OCI-LY1 (cell line): ENCODE results near the gene TBCE.

Experiments used
- H2AFZ ChIP-seq: fragments of 200-600 bp; sonication (generic), shearing (Covaris generic); 2 replicates; pipeline ENCODE4 v1.6.0; 2014; ENCODE audit warnings: antibody characterized with exemption, mild to moderate bottlenecking, low read length
- H3F3A ChIP-seq: fragments of 200-600 bp; sonication (generic), shearing (Covaris generic); 2 replicates; pipeline ENCODE4 v1.6.0; 2014; ENCODE audit warnings: mild to moderate bottlenecking, antibody characterized with exemption, low read length, moderate library complexity; ENCODE audit not compliant: insufficient read depth
- H3K27ac ChIP-seq: fragments of 200-600 bp; sonication (generic); 2 replicates; pipeline ENCODE4 v1.5.1; 2014; ENCODE audit warnings: low read length, mixed run types, mild to moderate bottlenecking, low read depth; ENCODE audit not compliant: poor library complexity, severe bottlenecking
- H3K27me3 ChIP-seq: fragments of 200-600 bp; sonication (generic); 2 replicates; pipeline ENCODE4 v1.6.0; 2014; ENCODE audit warnings: antibody characterized with exemption, mild to moderate bottlenecking, low read length, moderate library complexity; ENCODE audit not compliant: insufficient read depth
- H3K36me3 ChIP-seq: fragments of 200-600 bp; sonication (generic); 2 replicates; pipeline ENCODE4 v1.6.1; 2014; ENCODE audit warnings: mild to moderate bottlenecking, antibody characterized with exemption, low read length, moderate library complexity, mixed read lengths; ENCODE audit not compliant: insufficient read depth
- H3K4me1 ChIP-seq: fragments of 200-600 bp; sonication (generic); 2 replicates; pipeline ENCODE4 v1.5.1; 2014; ENCODE audit warnings: mild to moderate bottlenecking, low read length, moderate library complexity; ENCODE audit not compliant: insufficient read depth, severe bottlenecking
- H3K4me2 ChIP-seq: fragments of 200-600 bp; sonication (generic), shearing (Covaris generic); 2 replicates; pipeline ENCODE4 v1.6.1; 2014; ENCODE audit warnings: low read length
- H3K4me3 ChIP-seq: fragments of 200-600 bp; sonication (generic); 2 replicates; pipeline ENCODE4 v1.5.1; 2014; ENCODE audit warnings: low read length, low read depth, mild to moderate bottlenecking, mixed read lengths; ENCODE audit not compliant: poor library complexity, severe bottlenecking
- H3K79me2 ChIP-seq: fragments of 200-600 bp; shearing (Covaris generic); 2 replicates; pipeline ENCODE4 v1.6.1; 2016; ENCODE audit warnings: mixed run types, low read length, mixed read lengths; ENCODE audit not compliant: insufficient read depth
- H3K9ac ChIP-seq: fragments of 200-600 bp; sonication (generic), shearing (Covaris generic); 2 replicates; pipeline ENCODE4 v1.6.1; 2014; ENCODE audit warnings: mild to moderate bottlenecking, low read length, mixed read lengths
- H3K9me2 ChIP-seq: fragments of 200-600 bp; sonication (generic), shearing (Covaris generic); 2 replicates; pipeline ENCODE4 v1.6.1; 2014; ENCODE audit warnings: low read depth, mild to moderate bottlenecking, low read length, mixed read lengths
- H3K9me3 ChIP-seq: fragments of 200-600 bp; shearing (Covaris generic); 2 replicates; pipeline ENCODE4 v1.6.1; 2014; ENCODE audit warnings: low read length, mixed read lengths
- H4K20me1 ChIP-seq: fragments of 200-600 bp; sonication (generic), shearing (Covaris generic); 2 replicates; pipeline ENCODE4 v1.6.0; 2016; ENCODE audit warnings: mild to moderate bottlenecking, low read length; ENCODE audit not compliant: insufficient read depth
- CTCF ChIP-seq: fragments of 200-600 bp; sonication (generic), shearing (Covaris generic); IDR thresholded peaks from 2 replicates; pipeline ENCODE4 v1.5.1; 2017; ENCODE audit warnings: mild to moderate bottlenecking, antibody characterized with exemption, low read length, moderate library complexity, mixed read lengths
- EZH2 ChIP-seq: fragments of 200-600 bp; sonication (generic), shearing (Covaris generic); IDR thresholded peaks from 2 replicates; pipeline ENCODE4 v1.8.0; 2017; ENCODE audit warnings: borderline replicate concordance, mixed run types, mild to moderate bottlenecking, antibody characterized with exemption, low read length, moderate library complexity, mixed read lengths

TBCE gene

GRCh38 chr1:235391874-235392273 lies 24.6 kb downstream of the TBCE start:
- Histone ChIP-seq H3K36me3 (peaks cover 6% of the 10 kb centered on the region; the same call in 1 of the 2 replicates), H3K4me1 (no peaks in the 10 kb centered on the region), H3K4me2 (no peak overlapping the region), H3K9me3 (no peaks in the 10 kb centered on the region), H3K27me3 (no peaks in the 10 kb centered on the region), H3K9ac (no peak overlapping the region), H3K9me2 (no peaks in the 10 kb centered on the region), H2AFZ (no peak overlapping the region), H3K27ac (no peak overlapping the region), H3K79me2 (peaks cover 6% of the 10 kb centered on the region; the same call in 1 of the 2 replicates), H4K20me1 (no peaks in the 10 kb centered on the region), H3K4me3 (no peak overlapping the region), H3F3A (no peaks in the 10 kb centered on the region)
- TF ChIP-seq CTCF (no peak), EZH2 (no peak)

DNA sequence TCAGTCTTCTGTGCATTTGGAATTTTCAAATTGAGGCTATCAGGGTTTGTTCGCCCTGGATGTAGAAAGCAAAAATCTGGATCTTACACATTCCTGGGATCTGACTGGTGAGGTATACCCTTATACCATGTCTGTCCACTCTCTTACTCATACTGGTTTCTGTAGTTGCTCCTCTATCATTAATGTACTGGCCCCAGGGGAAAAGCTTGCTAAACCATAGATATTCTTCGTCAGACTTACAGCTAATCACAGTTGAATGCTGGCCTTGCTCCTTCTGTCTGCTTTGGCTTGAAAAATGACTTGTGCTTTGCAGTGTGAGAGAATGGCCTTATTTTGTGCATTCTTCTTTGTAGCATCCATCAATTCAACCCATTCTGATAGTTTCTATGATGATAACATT lies 30.5 kb downstream of the TBCE start:
- Histone ChIP-seq H3K27ac (no peak overlapping the region), H3K4me3 (no peak overlapping the region), H2AFZ (no peak overlapping the region), H3K9ac (no peak overlapping the region), H3F3A (no peaks in the 10 kb centered on the region), H3K4me1 (no peaks in the 10 kb centered on the region), H3K9me3 (no peaks in the 10 kb centered on the region), H3K9me2 (no peaks in the 10 kb centered on the region), H3K79me2 (peaks cover 11% of the 10 kb centered on the region; the same call in 1 of the 2 replicates), H4K20me1 (no peaks in the 10 kb centered on the region), H3K36me3 (no peaks in the 10 kb centered on the region), H3K4me2 (no peak overlapping the region), H3K27me3 (no peaks in the 10 kb centered on the region)
- TF ChIP-seq CTCF (no peak), EZH2 (no peak)

DNA sequence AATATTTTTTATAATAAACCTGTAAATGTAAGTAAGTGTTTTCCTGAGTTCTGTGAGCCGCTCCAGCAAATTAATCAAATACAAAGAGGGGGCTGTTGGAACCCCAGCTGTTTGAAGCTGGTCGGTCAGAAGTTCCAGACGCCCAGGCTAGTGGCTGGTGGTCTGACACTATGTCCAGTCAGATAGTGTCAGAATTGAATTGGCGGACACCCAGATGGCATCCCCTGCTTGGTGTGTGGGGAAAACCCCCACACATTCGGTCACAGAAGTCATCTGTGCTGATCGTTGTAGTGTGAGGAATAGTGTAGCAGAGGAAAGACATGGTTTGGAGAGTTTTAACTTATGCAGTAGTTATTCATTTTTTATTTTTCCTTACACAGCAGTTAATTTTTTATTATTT lies 32.4 kb downstream of the TBCE start:
- H3K9ac ChIP-seq = no peak overlapping the region
- TF ChIP-seq EZH2 = no peak
- no peaks in the 10 kb centered on the region for H3K27me3 ChIP-seq
- no peak overlapping the region for H3K4me3 ChIP-seq
- H3K9me2 ChIP-seq = no peaks in the 10 kb centered on the region
- no peak overlapping the region for H2AFZ ChIP-seq
- no peaks in the 10 kb centered on the region for H3K4me1 ChIP-seq
- no peak overlapping the region for H3K27ac ChIP-seq
- no peak overlapping the region for H3K4me2 ChIP-seq
- H3K9me3 ChIP-seq = no peaks in the 10 kb centered on the region
- no peaks in the 10 kb centered on the region for H4K20me1 ChIP-seq
- peaks cover 11% of the 10 kb centered on the region; the same call in 1 of the 2 replicates for H3K79me2 ChIP-seq
- H3F3A ChIP-seq = no peaks in the 10 kb centered on the region
- no peaks in the 10 kb centered on the region for H3K36me3 ChIP-seq

DNA sequence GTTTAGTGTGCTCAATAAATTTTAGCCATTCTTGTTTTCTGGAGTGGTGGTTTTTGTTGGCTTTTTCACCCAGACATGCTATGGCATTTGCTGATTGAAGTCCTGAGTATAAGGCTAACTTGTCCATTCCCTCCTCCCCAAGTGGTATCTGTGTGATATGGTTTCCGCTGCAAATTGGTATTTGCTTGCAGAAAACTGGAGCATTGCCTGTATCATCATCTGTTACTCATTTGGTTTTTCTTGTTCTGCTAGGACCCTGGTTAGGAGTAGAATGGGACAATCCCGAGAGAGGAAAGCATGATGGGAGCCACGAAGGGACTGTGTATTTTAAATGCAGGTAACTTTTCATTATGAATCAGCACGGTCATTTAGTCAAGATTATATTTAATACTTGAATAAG lies 34.0 kb downstream of the TBCE start:
- no peaks in the 10 kb centered on the region for H3K36me3 ChIP-seq
- no peak overlapping the region for H3K27ac ChIP-seq

More for the DNA sequence above, 34.0 kb downstream of the TBCE start:
- Histone ChIP-seq H3K9me2 (no peaks in the 10 kb centered on the region), H4K20me1 (no peaks in the 10 kb centered on the region), H3K4me2 (no peak overlapping the region), H3K4me3 (no peak overlapping the region), H2AFZ (no peak overlapping the region), H3K9me3 (no peaks in the 10 kb centered on the region), H3K27me3 (no peaks in the 10 kb centered on the region), H3K4me1 (no peaks in the 10 kb centered on the region), H3K79me2 (peaks cover 5% of the 10 kb centered on the region; the same call in 1 of the 2 replicates), H3K9ac (no peak overlapping the region), H3F3A (no peaks in the 10 kb centered on the region)
- TF ChIP-seq EZH2 (no peak), CTCF (no peak)
